ENCODE measurements around the gene FLAD1. TPM values are rescaled to one million over a fixed set of nuclear protein-coding genes. Genes with fewer than 3 reads are reported as not detected.

The FLAD1 gene
- total and polyA plus RNA-seq, 12 donors: 21.6 to 65.5 (median 30.8) TPM

- WGBS, 4 donors: 69 to 80% (median 74%) methylated on average over 13 to 14 of the region's 14 CpGs
- intact Hi-C loops (cut with DNase I): no loop called here
These were observed 9.8 kb downstream of the FLAD1 start for GRCh38 chr1:154992721-154993571.

DNA sequence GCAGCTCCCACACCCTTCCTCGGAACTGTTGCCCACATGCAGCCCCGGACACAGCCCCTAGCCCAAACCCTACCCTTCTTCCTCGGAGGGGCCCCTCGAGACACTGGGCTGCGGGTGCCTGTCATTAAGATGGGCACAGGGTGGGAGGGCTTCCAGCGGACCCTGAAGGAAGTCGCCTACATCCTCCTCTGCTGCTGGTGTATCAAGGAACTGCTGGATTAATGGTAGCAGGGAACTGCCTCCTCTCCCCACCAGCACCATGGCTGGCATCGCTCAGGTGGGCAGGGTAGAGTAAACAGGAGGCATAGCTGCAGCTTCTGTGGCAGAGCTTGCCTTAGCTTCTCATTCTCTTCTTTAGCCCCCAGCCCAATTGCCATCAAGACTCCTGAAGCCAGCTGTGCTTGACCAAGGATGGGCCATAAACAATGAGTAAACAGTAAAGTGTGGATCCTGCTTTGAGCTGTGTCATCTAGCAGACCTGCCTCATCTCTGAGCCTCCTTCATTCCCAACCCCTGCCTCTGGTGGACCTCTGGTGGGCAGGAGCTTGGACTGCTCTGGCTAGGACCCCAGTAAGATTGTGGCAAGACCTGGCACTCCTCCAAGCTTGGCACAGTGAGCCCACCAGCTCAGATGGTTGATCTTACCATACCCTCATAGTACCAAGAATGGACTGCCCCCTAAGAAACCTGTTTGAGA lies 10.6 kb downstream of the FLAD1 start, which contains the start of gene LENEP:
TSS of gene LENEP (plus strand) at position 15 of the 697 bp plus-strand sequence. CDS start at position 37, 22 bp downstream.
- WGBS, 4 donors: 76 to 100% (median 82%) methylated on average over 1 to 8 of the region's 8 CpGs
- Histone ChIP-seq H3K27ac (no peak within 1 kb of the TSS), H3K4me3 (no peak within 1 kb of the TSS), H3K4me1 (replicated peaks in 1 of 2) (peaks cover under 1 to 4% of the 10 kb centered on the region in 2 donors), H3K36me3 (replicated peaks in 1 of 2) (peaks cover 0 to 6% of the 10 kb centered on the region in 2 donors), H3K27me3 (no peaks in the 10 kb centered on the region), H3K9me3 (replicated peaks in 1 of 3) (no peaks in the 10 kb centered on the region)
- intact Hi-C loops (cut with DNase I): no loop called here
- no peak for TF ChIP-seq CTCF (IDR thresholded peaks at IDR 0.05)
- TF ChIP-seq POLR2A (IDR thresholded peaks at IDR 0.05): no peak
- DNase-seq: peak in 1 of 7 donors; percentile 17

More at GRCh38 chr1:154992721-154993571, 9.8 kb downstream of the FLAD1 start:
- H3K27me3 ChIP-seq: no peaks in the 10 kb centered on the region
- H3K4me1 ChIP-seq (replicated peaks in 1 of 2): peaks cover 0 to 3% of the 10 kb centered on the region in 2 donors
- no peak overlapping the region for H3K4me3 ChIP-seq
- TF ChIP-seq POLR2A (IDR thresholded peaks at IDR 0.05): no peak
- TF ChIP-seq CTCF (IDR thresholded peaks at IDR 0.05): no peak
- no peaks in the 10 kb centered on the region for H3K9me3 ChIP-seq (replicated peaks in 1 of 3)
- DNase-seq: peak in 1 of 7 donors; percentile 30
- H3K27ac ChIP-seq: no peak overlapping the region
- peaks cover 0 to 6% of the 10 kb centered on the region in 2 donors for H3K36me3 ChIP-seq (replicated peaks in 1 of 2)

DNA sequence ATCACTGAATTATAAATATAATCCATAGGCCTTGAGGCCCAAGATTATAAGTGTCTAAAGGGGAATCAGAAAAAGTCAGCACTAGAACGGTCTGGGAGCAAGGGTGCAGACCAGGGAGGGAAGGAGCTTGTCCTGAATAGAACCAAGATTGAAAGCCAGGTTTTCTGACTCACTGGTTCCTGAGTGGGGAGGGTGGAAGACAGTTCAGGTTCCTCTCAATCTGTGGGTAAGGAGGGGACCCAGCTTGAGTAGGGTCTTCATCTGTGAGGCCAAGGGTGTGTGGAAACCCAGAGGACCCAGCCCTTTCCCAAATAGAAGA lies 11.1 kb downstream of the FLAD1 start:
- Histone ChIP-seq H3K4me3 (no peak overlapping the region), H3K27ac (no peak overlapping the region), H3K36me3 (replicated peaks in 1 of 2) (peaks cover 0 to 6% of the 10 kb centered on the region in 2 donors), H3K27me3 (no peaks in the 10 kb centered on the region), H3K9me3 (replicated peaks in 1 of 3) (no peaks in the 10 kb centered on the region), H3K4me1 (replicated peaks in 1 of 2) (peaks cover 5 to 9% of the 10 kb centered on the region in 2 donors)
- intact Hi-C loops (cut with DNase I): no loop called here
- WGBS, 4 donors: 22 to 53% (median 30%) methylated on average over 1 of the region's 1 CpG
- DNase-seq: peak in 1 of 7 donors; percentile 14
- TF ChIP-seq POLR2A (IDR thresholded peaks at IDR 0.05) (no peak), CTCF (IDR thresholded peaks at IDR 0.05) (no peak)

- H3K9me3 ChIP-seq (replicated peaks in 1 of 3): no peaks in the 10 kb centered on the region
- H3K36me3 ChIP-seq (replicated peaks in 1 of 2): peaks cover 0 to 6% of the 10 kb centered on the region in 2 donors
- whole genome bisulfite sequencing, 4 donors: 58 to 92% (median 71%) methylated on average over 3 of the region's 3 CpGs
- no peak for TF ChIP-seq CTCF (IDR thresholded peaks at IDR 0.05)
- TF ChIP-seq POLR2A (IDR thresholded peaks at IDR 0.05): no peak
- DNase-seq: no peak
- H3K27me3 ChIP-seq: no peaks in the 10 kb centered on the region
- H3K27ac ChIP-seq: no peak overlapping the region
- intact Hi-C loops (cut with DNase I): no loop called here
- H3K4me1 ChIP-seq (replicated peaks in 1 of 2): peaks cover 9 to 13% of the 10 kb centered on the region in 2 donors
- no peak overlapping the region for H3K4me3 ChIP-seq
These were observed 11.4 kb downstream of the FLAD1 start for GRCh38 chr1:154994591-154994990.

Data from adrenal gland (tissue), 12 donors.